HEK293 (cell line): ENCODE measurements around the gene RGMA.

ENCODE experiments used
- CTCF ChIP-seq: fragments of 450-650 bp; formaldehyde crosslinking; IDR thresholded peaks from 2 replicates; pipeline ENCODE4 v1.5.1; 2016; ENCODE audit warnings: missing biosample characterization, missing genetic modification characterization
- ZBTB1 ChIP-seq: fragments of 450-650 bp; formaldehyde crosslinking; IDR thresholded peaks from 2 replicates; pipeline ENCODE4 v1.5.1; 2016; ENCODE audit warnings: missing biosample characterization, missing genetic modification characterization
- ZBTB8A ChIP-seq: fragments of 450-650 bp; formaldehyde crosslinking; IDR thresholded peaks from 2 replicates; pipeline ENCODE4 v1.5.1; 2016; ENCODE audit warnings: missing biosample characterization, missing genetic modification characterization
- ZNF214 ChIP-seq: fragments of 450-650 bp; formaldehyde crosslinking; IDR thresholded peaks from 2 replicates; pipeline ENCODE4 v1.5.1; 2017; ENCODE audit warnings: missing biosample characterization, mild to moderate bottlenecking, missing genetic modification characterization, borderline replicate concordance
- ZNF580 ChIP-seq: fragments of 450-650 bp; formaldehyde crosslinking; IDR thresholded peaks from 2 replicates; pipeline ENCODE4 v1.5.1; 2016; ENCODE audit warnings: missing biosample characterization, missing genetic modification characterization
- ZNF629 ChIP-seq: fragments of 450-650 bp; formaldehyde crosslinking; IDR thresholded peaks from 2 replicates; pipeline ENCODE4 v1.5.1; 2017; ENCODE audit warnings: missing biosample characterization, missing genetic modification characterization
- ZNF677 ChIP-seq: fragments of 450-650 bp; IDR thresholded peaks from 2 replicates; pipeline ENCODE4 v1.5.0; 2018; ENCODE audit warnings: missing biosample characterization, mild to moderate bottlenecking, missing genetic modification characterization, moderate library complexity
- ZNF791 ChIP-seq: fragments of 450-650 bp; formaldehyde crosslinking; IDR thresholded peaks from 2 replicates; pipeline ENCODE4 v1.5.1; 2016; ENCODE audit warnings: missing biosample characterization, missing genetic modification characterization
- TF ChIP-seq, protein P1 (sequence below): fragments of 450-650 bp; formaldehyde crosslinking; IDR thresholded peaks from 2 replicates; pipeline ENCODE4 v1.5.1; 2017; ENCODE audit warnings: missing biosample characterization, missing genetic modification characterization

DNA sequence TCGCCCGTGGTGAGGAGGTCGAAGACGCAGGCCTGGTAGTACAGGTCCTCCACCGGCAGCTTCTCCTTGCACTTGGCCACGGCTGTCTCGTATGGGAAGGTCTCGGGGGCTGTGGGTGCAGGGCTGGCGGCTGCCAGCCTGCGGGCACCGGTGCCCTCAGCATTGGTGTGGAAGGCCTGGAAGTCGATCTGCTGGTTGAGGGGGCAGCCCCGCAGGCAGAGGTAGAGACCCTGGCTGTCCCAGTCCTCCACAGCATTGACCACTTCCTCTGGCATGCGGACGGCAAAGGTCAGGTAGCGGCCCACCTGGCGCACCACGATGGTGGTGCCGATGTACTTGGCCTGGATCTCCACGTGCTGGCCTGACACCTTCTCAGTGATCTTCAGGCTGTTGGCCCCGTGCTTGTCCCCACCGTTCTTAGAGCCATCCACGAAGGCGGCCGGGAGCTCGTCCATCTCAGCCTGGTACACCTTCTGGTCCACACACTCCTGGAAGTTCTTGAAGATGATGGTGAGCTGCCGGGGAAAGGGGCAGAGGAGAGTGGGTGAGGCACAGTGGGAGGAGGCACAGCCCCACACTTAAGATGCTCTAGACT, 43.7 kb downstream of the RGMA start:
- TF ChIP-seq ZBTB1 (tag by site-specific recombination), result no peak
- TF ChIP-seq ZNF791 (tag by site-specific recombination), result no peak
- no peak for TF ChIP-seq CTCF (tag by site-specific recombination)
- TF ChIP-seq ZNF677 (tag by site-specific recombination), result no peak
- TF ChIP-seq ZNF580, result no peak
- TF ChIP-seq ZNF214 (tag by site-specific recombination), result no peak
- TF ChIP-seq ZBTB8A, result no peak
- no peak for TF ChIP-seq ZNF629
- TF ChIP-seq, protein P1, sequence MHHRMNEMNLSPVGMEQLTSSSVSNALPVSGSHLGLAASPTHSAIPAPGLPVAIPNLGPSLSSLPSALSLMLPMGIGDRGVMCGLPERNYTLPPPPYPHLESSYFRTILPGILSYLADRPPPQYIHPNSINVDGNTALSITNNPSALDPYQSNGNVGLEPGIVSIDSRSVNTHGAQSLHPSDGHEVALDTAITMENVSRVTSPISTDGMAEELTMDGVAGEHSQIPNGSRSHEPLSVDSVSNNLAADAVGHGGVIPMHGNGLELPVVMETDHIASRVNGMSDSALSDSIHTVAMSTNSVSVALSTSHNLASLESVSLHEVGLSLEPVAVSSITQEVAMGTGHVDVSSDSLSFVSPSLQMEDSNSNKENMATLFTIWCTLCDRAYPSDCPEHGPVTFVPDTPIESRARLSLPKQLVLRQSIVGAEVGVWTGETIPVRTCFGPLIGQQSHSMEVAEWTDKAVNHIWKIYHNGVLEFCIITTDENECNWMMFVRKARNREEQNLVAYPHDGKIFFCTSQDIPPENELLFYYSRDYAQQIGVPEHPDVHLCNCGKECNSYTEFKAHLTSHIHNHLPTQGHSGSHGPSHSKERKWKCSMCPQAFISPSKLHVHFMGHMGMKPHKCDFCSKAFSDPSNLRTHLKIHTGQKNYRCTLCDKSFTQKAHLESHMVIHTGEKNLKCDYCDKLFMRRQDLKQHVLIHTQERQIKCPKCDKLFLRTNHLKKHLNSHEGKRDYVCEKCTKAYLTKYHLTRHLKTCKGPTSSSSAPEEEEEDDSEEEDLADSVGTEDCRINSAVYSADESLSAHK (tag by site-specific recombination), result no peak
